HepG2 (cell line): ENCODE data around the gene PIP4K2B. TPM values are rescaled to one million over a fixed set of nuclear protein-coding genes. Genes with fewer than 3 reads are reported as not detected.

Experiments used
- CERS6 ChIP-seq: sonication (generic); formaldehyde crosslinking; IDR thresholded peaks from 2 replicates; pipeline ENCODE4 v1.5.0; 2020; ENCODE audit warnings: missing genetic modification reagents
- IKZF4 ChIP-seq: sonication (generic); formaldehyde crosslinking; IDR thresholded peaks from 2 replicates; pipeline ENCODE4 v1.5.1; 2020; ENCODE audit warnings: borderline replicate concordance, mild to moderate bottlenecking, low read depth, missing genetic modification reagents; ENCODE audit errors: not compliant biosample characterization
- LCORL ChIP-seq, 2 experiments: fragments of 450-650 bp in 1 of 2; sonication (generic) in 1 of 2; formaldehyde crosslinking in 1 of 2; IDR thresholded peaks; 2 replicates each; pipeline versions ENCODE4 v1.5.0 to v1.6.1; 2017 to 2020; ENCODE audit warnings: antibody characterized with exemption in 1 of 2, missing genetic modification reagents in 1 of 2
- LRRFIP1 ChIP-seq: sonication (generic); formaldehyde crosslinking; conservative IDR thresholded peaks from 2 replicates; pipeline ENCODE4 v1.4.0; 2020; ENCODE audit warnings: missing genetic modification reagents
- NR1H2 ChIP-seq: sonication (generic); formaldehyde crosslinking; IDR thresholded peaks from 2 replicates; pipeline ENCODE4 v1.8.1; 2022; ENCODE audit warnings: low read depth, missing genetic modification reagents, borderline replicate concordance
- RBAK ChIP-seq: sonication (generic); formaldehyde crosslinking; IDR thresholded peaks from 2 replicates; pipeline ENCODE4 v1.5.1; 2020; ENCODE audit warnings: mild to moderate bottlenecking, missing genetic modification reagents
- SMYD3 ChIP-seq: sonication (generic); formaldehyde crosslinking; IDR thresholded peaks from 2 replicates; pipeline ENCODE4 v1.8.1; 2023; ENCODE audit warnings: mild to moderate bottlenecking, missing genetic modification reagents
- TARDBP ChIP-seq: sonication (generic); formaldehyde crosslinking; IDR thresholded peaks from 2 replicates; pipeline ENCODE4 v1.8.0; 2022; ENCODE audit warnings: mild to moderate bottlenecking, missing genetic modification reagents
- ZMYM2 ChIP-seq: sonication (generic); formaldehyde crosslinking; IDR thresholded peaks from 2 replicates; pipeline ENCODE4 v1.8.0; 2022; ENCODE audit warnings: mild to moderate bottlenecking, missing genetic modification reagents
- ZNF234 ChIP-seq: sonication (generic); formaldehyde crosslinking; conservative IDR thresholded peaks from 2 replicates; pipeline ENCODE4 v1.5.1; 2020; ENCODE audit warnings: mild to moderate bottlenecking, missing genetic modification reagents
- ZNF24 ChIP-seq: fragments of 450-650 bp; IDR thresholded peaks from 2 replicates; pipeline ENCODE4 v1.6.1; 2017; ENCODE audit warnings: antibody characterized with exemption, mild to moderate bottlenecking
- ZNF280D ChIP-seq: sonication (generic); formaldehyde crosslinking; IDR thresholded peaks from 2 replicates; pipeline ENCODE4 v1.5.1; 2020; ENCODE audit warnings: mild to moderate bottlenecking, missing genetic modification reagents
- ZNF34 ChIP-seq: sonication (generic); formaldehyde crosslinking; IDR thresholded peaks from 2 replicates; pipeline ENCODE4 v1.4.0; 2020; ENCODE audit warnings: mild to moderate bottlenecking, missing genetic modification reagents, borderline replicate concordance
- ZNF430 ChIP-seq: sonication (generic); formaldehyde crosslinking; IDR thresholded peaks from 2 replicates; pipeline ENCODE4 v1.9.0; 2021; ENCODE audit warnings: mild to moderate bottlenecking, missing genetic modification reagents
- ZNF484 ChIP-seq: sonication (generic); formaldehyde crosslinking; IDR thresholded peaks from 2 replicates; pipeline ENCODE4 v1.5.1; 2020; ENCODE audit warnings: mild to moderate bottlenecking, low read depth, missing genetic modification reagents, borderline replicate concordance
- polyA plus RNA-seq, 8 experiments: library from polyadenylated mRNA; depleted of rRNA in 3 of 8; stranded (reverse) in 7 of 8; unstranded in 1 of 8; fragments of >200 nt; fragmentation: Illumina TruSeq in 4 of 8; extraction: Trizol in 4 of 8; gene quantifications; 2 replicates each; pipeline versions ENCODE4 v1.2.1 to v1.2.3, GENCODE V29; 2011 to 2016; ENCODE audit warnings: low read depth in 4 of 8, missing spikeins in 1 of 8, mixed read lengths in 1 of 8; ENCODE audit not compliant: insufficient read depth in 1 of 8
- total RNA-seq, 5 experiments: library from RNA; depleted of rRNA; stranded (reverse); fragments of >200 nt; fragmentation: Illumina TruSeq; extraction: Trizol; gene quantifications; 2 replicates each; pipeline ENCODE4 v1.2.3, GENCODE V29; 2016; ENCODE audit warnings: low read depth in 1 of 5
- TF ChIP-seq, protein P1 (sequence below): sonication (generic); formaldehyde crosslinking; IDR thresholded peaks from 2 replicates; pipeline ENCODE4 v1.5.1; 2020; ENCODE audit warnings: mild to moderate bottlenecking, missing genetic modification reagents, moderate library complexity

The PIP4K2B gene
- total and polyA plus RNA-seq, 2 of the 13 experiments (the other 11 are each of a cell fraction or from before 2014, with no cell fraction given): 20.4 to 54.0 TPM

DNA sequence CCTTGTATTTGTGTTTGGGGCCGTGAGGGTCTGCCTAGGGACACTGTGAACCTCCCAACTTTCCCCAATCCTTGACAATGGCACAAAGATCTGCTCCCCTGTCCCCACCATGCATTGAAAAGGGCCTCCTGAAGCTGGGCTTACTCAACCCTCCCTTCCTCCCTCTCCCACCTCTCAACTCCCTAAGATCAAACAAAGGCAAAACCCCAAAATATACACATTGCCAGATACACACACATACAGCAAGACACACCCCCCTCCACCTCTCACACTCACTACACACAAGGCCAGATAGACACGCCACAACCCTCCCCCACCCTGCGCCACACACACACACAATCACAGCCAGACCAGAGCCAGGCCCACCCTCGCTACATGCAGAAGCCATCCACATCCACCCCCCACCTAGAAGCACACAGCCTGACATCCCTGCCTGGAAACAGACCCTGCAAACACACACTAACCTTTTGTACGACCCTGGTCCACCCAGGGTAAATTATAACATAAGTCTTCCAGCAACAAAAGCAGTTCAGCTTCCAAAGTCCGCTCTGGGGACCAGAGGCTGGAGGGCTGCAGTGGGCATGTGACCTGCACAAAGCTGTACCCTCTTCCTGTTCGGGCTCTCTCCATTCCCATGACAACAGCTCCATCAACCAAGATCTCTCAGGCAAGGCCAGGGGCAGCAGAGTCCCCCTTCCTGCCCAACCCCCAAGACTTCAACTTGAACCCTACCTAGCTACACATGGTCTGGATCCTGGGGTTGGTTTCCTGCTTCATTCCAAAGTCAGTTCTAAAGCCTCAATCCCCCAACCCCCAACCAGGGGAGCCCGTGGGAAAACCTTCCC lies 53.1 kb downstream of the PIP4K2B start (continued):
- TF ChIP-seq ZNF280D (CRISPR knock-in tag) (peak; percentile 63; the same call in 1 of the 2 replicates), ZNF24 (no peak), ZNF430 (CRISPR knock-in tag) (peak; percentile 71), ZNF484 (no peak), ZNF34 (CRISPR knock-in tag) (no peak; the same call in 1 of the 2 replicates), LCORL (IDR thresholded peaks at IDR 0.05) (no peak; the same call in 1 of the 2 replicates), LCORL (CRISPR knock-in tag; IDR thresholded peaks at IDR 0.05) (peak; percentile 91), IKZF4 (CRISPR knock-in tag) (no peak), TARDBP (CRISPR knock-in tag) (no peak; the same call in 1 of the 2 replicates), SMYD3 (CRISPR knock-in tag) (no peak), ZMYM2 (CRISPR knock-in tag) (0 out of 2 replicates have a peak, but pooled peaks have one; percentile 16), NR1H2 (CRISPR knock-in tag) (no peak), RBAK (CRISPR knock-in tag) (no peak), CERS6 (CRISPR knock-in tag) (no peak), ZNF234 (CRISPR knock-in tag) (no peak), LRRFIP1 (no peak)
- TF ChIP-seq, protein P1, sequence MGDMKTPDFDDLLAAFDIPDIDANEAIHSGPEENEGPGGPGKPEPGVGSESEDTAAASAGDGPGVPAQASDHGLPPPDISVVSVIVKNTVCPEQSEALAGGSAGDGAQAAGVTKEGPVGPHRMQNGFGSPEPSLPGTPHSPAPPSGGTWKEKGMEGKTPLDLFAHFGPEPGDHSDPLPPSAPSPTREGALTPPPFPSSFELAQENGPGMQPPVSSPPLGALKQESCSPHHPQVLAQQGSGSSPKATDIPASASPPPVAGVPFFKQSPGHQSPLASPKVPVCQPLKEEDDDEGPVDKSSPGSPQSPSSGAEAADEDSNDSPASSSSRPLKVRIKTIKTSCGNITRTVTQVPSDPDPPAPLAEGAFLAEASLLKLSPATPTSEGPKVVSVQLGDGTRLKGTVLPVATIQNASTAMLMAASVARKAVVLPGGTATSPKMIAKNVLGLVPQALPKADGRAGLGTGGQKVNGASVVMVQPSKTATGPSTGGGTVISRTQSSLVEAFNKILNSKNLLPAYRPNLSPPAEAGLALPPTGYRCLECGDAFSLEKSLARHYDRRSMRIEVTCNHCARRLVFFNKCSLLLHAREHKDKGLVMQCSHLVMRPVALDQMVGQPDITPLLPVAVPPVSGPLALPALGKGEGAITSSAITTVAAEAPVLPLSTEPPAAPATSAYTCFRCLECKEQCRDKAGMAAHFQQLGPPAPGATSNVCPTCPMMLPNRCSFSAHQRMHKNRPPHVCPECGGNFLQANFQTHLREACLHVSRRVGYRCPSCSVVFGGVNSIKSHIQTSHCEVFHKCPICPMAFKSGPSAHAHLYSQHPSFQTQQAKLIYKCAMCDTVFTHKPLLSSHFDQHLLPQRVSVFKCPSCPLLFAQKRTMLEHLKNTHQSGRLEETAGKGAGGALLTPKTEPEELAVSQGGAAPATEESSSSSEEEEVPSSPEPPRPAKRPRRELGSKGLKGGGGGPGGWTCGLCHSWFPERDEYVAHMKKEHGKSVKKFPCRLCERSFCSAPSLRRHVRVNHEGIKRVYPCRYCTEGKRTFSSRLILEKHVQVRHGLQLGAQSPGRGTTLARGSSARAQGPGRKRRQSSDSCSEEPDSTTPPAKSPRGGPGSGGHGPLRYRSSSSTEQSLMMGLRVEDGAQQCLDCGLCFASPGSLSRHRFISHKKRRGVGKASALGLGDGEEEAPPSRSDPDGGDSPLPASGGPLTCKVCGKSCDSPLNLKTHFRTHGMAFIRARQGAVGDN (CRISPR knock-in tag): peak; percentile 76
